Stimulated activated naive B cell treated with anti-CD40 and anti-IgM and Interleukin-4, amounts not matched to agents 10 μg/mL and 1 μg/mL and 100 μg/mL, for 72 hours (primary cell): Measurements from ENCODE around the gene TMEM164.

ENCODE experiments used
- ATAC-seq, 2 donors: fragments of 150-1000 bp; cut with Tn5 transposase; replicated peaks; 2 replicates each; pipeline ENCODE4 v1.10.0; 2021; ENCODE audit warnings: moderate library complexity in 1 of 2
- DNase-seq: peaks from one replicate; pipeline ENCODE4 v3.0.0; 2021
- H3K27ac Mint-ChIP-seq: one replicate; pipeline ENCODE4 v1.8.0; 2022; ENCODE audit warnings: mild to moderate bottlenecking, mixed read lengths
- H3K27me3 Mint-ChIP-seq, 2 donors: one replicate each; pipeline ENCODE4 v1.8.0; 2022; ENCODE audit warnings: mixed read lengths in 2 of 2
- H3K36me3 Mint-ChIP-seq, 2 donors: one replicate each; pipeline ENCODE4 v1.8.0; 2022; ENCODE audit warnings: mixed read lengths in 2 of 2, mild to moderate bottlenecking in 1 of 2
- H3K4me1 Mint-ChIP-seq, 2 donors: one replicate each; pipeline ENCODE4 v1.8.0; 2022; ENCODE audit warnings: mixed read lengths in 2 of 2, mild to moderate bottlenecking in 1 of 2
- H3K4me3 Mint-ChIP-seq, 2 donors: one replicate each; pipeline ENCODE4 v1.8.0; 2022; ENCODE audit warnings: mild to moderate bottlenecking in 2 of 2, mixed read lengths in 2 of 2, moderate library complexity in 1 of 2
- H3K9me3 Mint-ChIP-seq, 2 donors: one replicate each; pipeline ENCODE4 v1.8.0; 2022; ENCODE audit warnings: mixed read lengths in 2 of 2, mild to moderate bottlenecking in 1 of 2

TMEM164 gene

DNA sequence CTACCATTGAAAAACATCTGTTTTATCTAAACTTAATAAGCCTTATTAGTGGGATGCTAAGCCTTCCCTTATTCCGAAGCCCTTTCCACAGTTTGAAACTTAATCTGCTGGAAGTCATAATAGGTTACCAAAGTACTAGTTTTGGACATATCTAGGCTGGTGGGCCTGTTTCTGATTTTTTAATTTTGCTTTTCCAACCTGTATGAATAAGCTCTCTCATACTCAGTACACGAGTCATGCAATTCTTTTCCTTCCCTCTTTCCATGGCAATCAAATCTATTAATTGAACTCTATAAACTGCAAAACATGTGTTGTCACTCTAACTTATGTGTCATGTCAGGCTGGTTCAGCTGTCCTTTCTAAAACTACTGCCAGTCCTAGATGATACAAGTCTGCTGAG lies 224.0 kb downstream of the TMEM164 start:
- Mint-ChIP-seq H3K27me3 (no peaks in the 10 kb centered on the region), H3K9me3 (no peaks in the 10 kb centered on the region), H3K4me3 (no peak overlapping the region), H3K4me1 (peaks cover 11 to 22% of the 10 kb centered on the region in 2 donors), H3K36me3 (peaks cover 6 to 17% of the 10 kb centered on the region in 2 donors), H3K27ac (no peak overlapping the region)
- ATAC-seq (no peak), DNase-seq (no peak)
